NB4 (cell line): ENCODE results near the gene ATP11A.

ENCODE experiments used
- POLR2A ChIP-seq: IDR thresholded peaks from 2 replicates; pipeline ENCODE4 v1.6.1; 2011; ENCODE audit warnings: mild to moderate bottlenecking; ENCODE audit not compliant: insufficient read length; ENCODE audit errors: extremely low read depth
- TF ChIP-seq, protein P1 (sequence below): IDR thresholded peaks from one replicate; pipeline ENCODE4 v1.5.1; 2012; ENCODE audit warnings: low read depth, low read length

GRCh38 chr13:112756511-112756966, 66.7 kb downstream of the ATP11A start:
- TF ChIP-seq, protein P1, sequence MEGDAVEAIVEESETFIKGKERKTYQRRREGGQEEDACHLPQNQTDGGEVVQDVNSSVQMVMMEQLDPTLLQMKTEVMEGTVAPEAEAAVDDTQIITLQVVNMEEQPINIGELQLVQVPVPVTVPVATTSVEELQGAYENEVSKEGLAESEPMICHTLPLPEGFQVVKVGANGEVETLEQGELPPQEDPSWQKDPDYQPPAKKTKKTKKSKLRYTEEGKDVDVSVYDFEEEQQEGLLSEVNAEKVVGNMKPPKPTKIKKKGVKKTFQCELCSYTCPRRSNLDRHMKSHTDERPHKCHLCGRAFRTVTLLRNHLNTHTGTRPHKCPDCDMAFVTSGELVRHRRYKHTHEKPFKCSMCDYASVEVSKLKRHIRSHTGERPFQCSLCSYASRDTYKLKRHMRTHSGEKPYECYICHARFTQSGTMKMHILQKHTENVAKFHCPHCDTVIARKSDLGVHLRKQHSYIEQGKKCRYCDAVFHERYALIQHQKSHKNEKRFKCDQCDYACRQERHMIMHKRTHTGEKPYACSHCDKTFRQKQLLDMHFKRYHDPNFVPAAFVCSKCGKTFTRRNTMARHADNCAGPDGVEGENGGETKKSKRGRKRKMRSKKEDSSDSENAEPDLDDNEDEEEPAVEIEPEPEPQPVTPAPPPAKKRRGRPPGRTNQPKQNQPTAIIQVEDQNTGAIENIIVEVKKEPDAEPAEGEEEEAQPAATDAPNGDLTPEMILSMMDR, result no peak
- TF ChIP-seq POLR2A, result no peak
